ENCODE measurements around the gene COL3A1. TPM values are rescaled to one million over a fixed set of nuclear protein-coding genes. Genes with fewer than 3 reads are reported as not detected.

Gene COL3A1
- total and polyA plus RNA-seq, 9 of the 15 experiments (the other 6 are each of a cell fraction or from before 2014, with no cell fraction given), result 0.01 to 0.71 (median 0.07) TPM; not detected in 2

DNA sequence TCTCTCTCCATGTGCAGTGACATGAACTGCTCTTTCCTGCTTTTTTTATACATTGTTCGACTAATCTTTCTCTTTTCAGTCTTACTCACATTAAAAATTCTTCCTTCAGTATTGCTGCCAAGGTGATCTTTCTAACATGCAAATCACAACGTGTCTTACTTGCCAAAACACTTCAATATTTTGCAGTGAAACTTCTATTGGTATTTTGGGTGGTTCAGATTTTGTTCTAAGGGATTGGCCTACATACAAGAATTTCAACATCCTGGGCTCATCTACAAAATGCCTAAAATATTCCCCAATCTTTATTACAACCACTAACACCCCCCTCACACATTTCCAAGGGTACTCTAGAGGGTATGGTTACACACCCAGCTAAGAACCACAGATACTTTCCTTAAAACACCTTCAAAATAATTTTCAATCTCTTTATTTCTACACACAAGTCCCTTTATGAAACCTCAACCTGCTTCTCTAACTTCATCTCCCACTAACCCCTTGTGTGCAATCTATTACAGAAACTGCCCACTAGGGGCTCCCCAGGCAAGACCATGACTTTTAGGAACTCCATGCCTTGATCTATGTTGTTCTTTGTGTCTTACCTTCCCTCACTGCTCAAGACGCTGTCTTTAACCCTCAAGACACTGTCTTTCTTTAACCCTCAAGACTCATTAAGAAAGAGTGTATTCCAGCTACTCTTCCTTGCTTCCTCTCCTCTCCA, 50.9 kb downstream of the COL3A1 start:
- H3K27me3 ChIP-seq (ENCODE audit: control insufficient read depth in 2 of 2, insufficient read depth in 2 of 2, low read length in 2 of 2), result no peaks in the 10 kb centered on the region
- no peaks in the 10 kb centered on the region for H4K20me1 ChIP-seq (replicated peaks; ENCODE audit: control insufficient read depth, insufficient read depth, low read length)
- ChIA-PET POLR2A (no interaction called here), CTCF (ENCODE audit: low intra/inter-chr PET ratio) (no interaction called here)
- H3K79me2 ChIP-seq (ENCODE audit: control insufficient read depth, insufficient read depth, low read length), result no peaks in the 10 kb centered on the region
- no peaks in the 10 kb centered on the region for H3K4me1 ChIP-seq (replicated peaks in 1 of 2; ENCODE audit: control insufficient read depth in 2 of 2, insufficient read depth in 2 of 2, low read length in 2 of 2)
- H3K36me3 ChIP-seq (ENCODE audit: control insufficient read depth, insufficient read depth, low read length), result no peaks in the 10 kb centered on the region
- in situ Hi-C loops (cut with MboI), result no loop called here
- H3K4me3 ChIP-seq, result no peak overlapping the region
- ATAC-seq (no peak), FAIRE-seq (no peak), DNase-seq (ENCODE audit: extremely low read depth in 1 of 4, low spot score in 3 of 4) (peak in 3 of 4 experiments; percentile 0 to 7 (median 5))
- no peak for TF ChIP-seq NR2F6 (CRISPR knock-in tag; IDR thresholded peaks at IDR 0.05)
- TF ChIP-seq, protein P1, sequence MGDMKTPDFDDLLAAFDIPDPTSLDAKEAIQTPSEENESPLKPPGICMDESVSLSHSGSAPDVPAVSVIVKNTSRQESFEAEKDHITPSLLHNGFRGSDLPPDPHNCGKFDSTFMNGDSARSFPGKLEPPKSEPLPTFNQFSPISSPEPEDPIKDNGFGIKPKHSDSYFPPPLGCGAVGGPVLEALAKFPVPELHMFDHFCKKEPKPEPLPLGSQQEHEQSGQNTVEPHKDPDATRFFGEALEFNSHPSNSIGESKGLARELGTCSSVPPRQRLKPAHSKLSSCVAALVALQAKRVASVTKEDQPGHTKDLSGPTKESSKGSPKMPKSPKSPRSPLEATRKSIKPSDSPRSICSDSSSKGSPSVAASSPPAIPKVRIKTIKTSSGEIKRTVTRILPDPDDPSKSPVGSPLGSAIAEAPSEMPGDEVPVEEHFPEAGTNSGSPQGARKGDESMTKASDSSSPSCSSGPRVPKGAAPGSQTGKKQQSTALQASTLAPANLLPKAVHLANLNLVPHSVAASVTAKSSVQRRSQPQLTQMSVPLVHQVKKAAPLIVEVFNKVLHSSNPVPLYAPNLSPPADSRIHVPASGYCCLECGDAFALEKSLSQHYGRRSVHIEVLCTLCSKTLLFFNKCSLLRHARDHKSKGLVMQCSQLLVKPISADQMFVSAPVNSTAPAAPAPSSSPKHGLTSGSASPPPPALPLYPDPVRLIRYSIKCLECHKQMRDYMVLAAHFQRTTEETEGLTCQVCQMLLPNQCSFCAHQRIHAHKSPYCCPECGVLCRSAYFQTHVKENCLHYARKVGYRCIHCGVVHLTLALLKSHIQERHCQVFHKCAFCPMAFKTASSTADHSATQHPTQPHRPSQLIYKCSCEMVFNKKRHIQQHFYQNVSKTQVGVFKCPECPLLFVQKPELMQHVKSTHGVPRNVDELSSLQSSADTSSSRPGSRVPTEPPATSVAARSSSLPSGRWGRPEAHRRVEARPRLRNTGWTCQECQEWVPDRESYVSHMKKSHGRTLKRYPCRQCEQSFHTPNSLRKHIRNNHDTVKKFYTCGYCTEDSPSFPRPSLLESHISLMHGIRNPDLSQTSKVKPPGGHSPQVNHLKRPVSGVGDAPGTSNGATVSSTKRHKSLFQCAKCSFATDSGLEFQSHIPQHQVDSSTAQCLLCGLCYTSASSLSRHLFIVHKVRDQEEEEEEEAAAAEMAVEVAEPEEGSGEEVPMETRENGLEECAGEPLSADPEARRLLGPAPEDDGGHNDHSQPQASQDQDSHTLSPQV (IDR thresholded peaks at IDR 0.05), result no peak
- TF ChIP-seq MCM3 (IDR thresholded peaks at IDR 0.05), result no peak
- no peak for TF ChIP-seq PPARD (CRISPR knock-in tag; IDR thresholded peaks at IDR 0.05)
- no peak for TF ChIP-seq ZNF766 (CRISPR knock-in tag; conservative IDR thresholded peaks at IDR 0.05)
- no peak for TF ChIP-seq CREM (IDR thresholded peaks at IDR 0.05; ENCODE audit: low read depth)
- no peak for TF ChIP-seq POU5F1 (IDR thresholded peaks at IDR 0.05; ENCODE audit: borderline replicate concordance, low read depth, low read length, partially characterized antibody)
- TF ChIP-seq, protein P2, sequence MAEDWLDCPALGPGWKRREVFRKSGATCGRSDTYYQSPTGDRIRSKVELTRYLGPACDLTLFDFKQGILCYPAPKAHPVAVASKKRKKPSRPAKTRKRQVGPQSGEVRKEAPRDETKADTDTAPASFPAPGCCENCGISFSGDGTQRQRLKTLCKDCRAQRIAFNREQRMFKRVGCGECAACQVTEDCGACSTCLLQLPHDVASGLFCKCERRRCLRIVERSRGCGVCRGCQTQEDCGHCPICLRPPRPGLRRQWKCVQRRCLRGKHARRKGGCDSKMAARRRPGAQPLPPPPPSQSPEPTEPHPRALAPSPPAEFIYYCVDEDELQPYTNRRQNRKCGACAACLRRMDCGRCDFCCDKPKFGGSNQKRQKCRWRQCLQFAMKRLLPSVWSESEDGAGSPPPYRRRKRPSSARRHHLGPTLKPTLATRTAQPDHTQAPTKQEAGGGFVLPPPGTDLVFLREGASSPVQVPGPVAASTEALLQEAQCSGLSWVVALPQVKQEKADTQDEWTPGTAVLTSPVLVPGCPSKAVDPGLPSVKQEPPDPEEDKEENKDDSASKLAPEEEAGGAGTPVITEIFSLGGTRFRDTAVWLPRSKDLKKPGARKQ (CRISPR knock-in tag; IDR thresholded peaks at IDR 0.05), result no peak
- TF ChIP-seq NCOR1 (IDR thresholded peaks at IDR 0.05), result no peak
- no peak for TF ChIP-seq RBM34 (IDR thresholded peaks at IDR 0.05; ENCODE audit: borderline replicate concordance, insufficient read depth, low read length)
- TF ChIP-seq NFIX (CRISPR knock-in tag; IDR thresholded peaks at IDR 0.05; ENCODE audit: low read depth), result no peak
- no peak for TF ChIP-seq ARHGAP35 (IDR thresholded peaks at IDR 0.05; ENCODE audit: partially characterized antibody)
- no peak for TF ChIP-seq NFIC (IDR thresholded peaks at IDR 0.05)
- TF ChIP-seq ZNF436 (CRISPR knock-in tag; IDR thresholded peaks at IDR 0.05), result no peak
- TF ChIP-seq, protein P3, sequence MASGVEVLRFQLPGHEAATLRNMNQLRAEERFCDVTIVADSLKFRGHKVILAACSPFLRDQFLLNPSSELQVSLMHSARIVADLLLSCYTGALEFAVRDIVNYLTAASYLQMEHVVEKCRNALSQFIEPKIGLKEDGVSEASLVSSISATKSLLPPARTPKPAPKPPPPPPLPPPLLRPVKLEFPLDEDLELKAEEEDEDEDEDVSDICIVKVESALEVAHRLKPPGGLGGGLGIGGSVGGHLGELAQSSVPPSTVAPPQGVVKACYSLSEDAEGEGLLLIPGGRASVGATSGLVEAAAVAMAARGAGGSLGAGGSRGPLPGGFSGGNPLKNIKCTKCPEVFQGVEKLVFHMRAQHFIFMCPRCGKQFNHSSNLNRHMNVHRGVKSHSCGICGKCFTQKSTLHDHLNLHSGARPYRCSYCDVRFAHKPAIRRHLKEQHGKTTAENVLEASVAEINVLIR (CRISPR knock-in tag; IDR thresholded peaks at IDR 0.05), result no peak
- TF ChIP-seq PURB (CRISPR knock-in tag; IDR thresholded peaks at IDR 0.05; ENCODE audit: low read depth), result no peak
- no peaks in the 10 kb centered on the region for H3K9me3 ChIP-seq (replicated peaks; ENCODE audit: control insufficient read depth, insufficient read depth, low read depth, low read length)
- no peak overlapping the region for H3K27ac ChIP-seq (ENCODE audit: extremely low read depth, low read depth, low read length)
- no peak overlapping the region for H3K4me2 ChIP-seq (ENCODE audit: insufficient read depth, low read length)
- H3K9ac ChIP-seq (ENCODE audit: insufficient read depth in 1 of 2, low read depth in 2 of 2, low read length in 2 of 2), result no peak overlapping the region
- H2AFZ ChIP-seq (ENCODE audit: low read depth, low read length), result no peak overlapping the region
- intact Hi-C loops (cut with micrococcal nuclease), result no loop called here
- WGBS (ENCODE audit: insufficient coverage, low coverage, missing lambda C conversion rate), result 0% methylated on average over 3 of the region's 3 CpGs
- no TSS peak for BruUV-seq (replicated peaks)
- no peaks in the 10 kb centered on the region for H3K9me1 ChIP-seq (ENCODE audit: control insufficient read depth, insufficient read depth, low read length)
